ENCODE measurements around the gene IL17C. TPM values are rescaled to one million over a fixed set of nuclear protein-coding genes. Genes with fewer than 3 reads are reported as not detected.

Gene IL17C
- total RNA-seq, 1 donor from 2014 or later, result not detected

GRCh38 chr16:88651276-88651988 is 13.1 kb downstream of the IL17C start:
- TF ChIP-seq CTCF (IDR thresholded peaks at IDR 0.05), result no peak
- Histone ChIP-seq H3K36me3 (peaks cover 44% of the 10 kb centered on the region), H3K4me1 (peaks cover 29% of the 10 kb centered on the region), H3K4me3 (peak overlapping the region; percentile 91), H3K9me3 (no peaks in the 10 kb centered on the region), H3K27me3 (ENCODE audit: low read depth) (no peaks in the 10 kb centered on the region), H3K27ac (peak overlapping the region; percentile 90)
- peak; percentile 74 for DNase-seq
- intact Hi-C loops (cut with DNase I), result no loop called here
- peak; percentile 46 to 69 for ATAC-seq

GRCh38 chr16:88651989-88652761 is 13.8 kb downstream of the IL17C start:
- Histone ChIP-seq H3K4me3 (no peak overlapping the region), H3K9me3 (no peaks in the 10 kb centered on the region), H3K27me3 (ENCODE audit: low read depth) (no peaks in the 10 kb centered on the region), H3K4me1 (peaks cover 29% of the 10 kb centered on the region), H3K36me3 (peaks cover 51% of the 10 kb centered on the region), H3K27ac (peak overlapping the region; percentile 90)
- peak; percentile 50 for DNase-seq
- TF ChIP-seq CTCF (IDR thresholded peaks at IDR 0.05), result no peak
- no peak for ATAC-seq
- intact Hi-C loops (cut with DNase I), result no loop called here

GRCh38 chr16:88652762-88653063 is 14.3 kb downstream of the IL17C start:
- no peak overlapping the region for H3K27ac ChIP-seq
- TF ChIP-seq CTCF (IDR thresholded peaks at IDR 0.05), result no peak
- H3K27me3 ChIP-seq (ENCODE audit: low read depth), result no peaks in the 10 kb centered on the region
- H3K4me1 ChIP-seq, result peaks cover 29% of the 10 kb centered on the region
- intact Hi-C loops (cut with DNase I), result no loop called here
- H3K36me3 ChIP-seq, result peaks cover 55% of the 10 kb centered on the region
- H3K9me3 ChIP-seq, result no peaks in the 10 kb centered on the region
- no peak overlapping the region for H3K4me3 ChIP-seq
- ATAC-seq (no peak), DNase-seq (no peak)

- Histone ChIP-seq H3K27ac (no peak overlapping the region), H3K4me3 (no peak overlapping the region), H3K4me1 (peaks cover 29% of the 10 kb centered on the region), H3K27me3 (ENCODE audit: low read depth) (no peaks in the 10 kb centered on the region), H3K36me3 (peaks cover 59% of the 10 kb centered on the region), H3K9me3 (no peaks in the 10 kb centered on the region)
- no peak for TF ChIP-seq CTCF (IDR thresholded peaks at IDR 0.05)
- intact Hi-C loops (cut with DNase I), result no loop called here
- no peak for ATAC-seq
- no peak for DNase-seq
These were observed 14.7 kb downstream of the IL17C start for GRCh38 chr16:88653101-88653500.

- H3K4me3 ChIP-seq, result no peak overlapping the region
- intact Hi-C loops (cut with DNase I), result no loop called here
- TF ChIP-seq CTCF (IDR thresholded peaks at IDR 0.05), result no peak
- H3K4me1 ChIP-seq, result peaks cover 29% of the 10 kb centered on the region
- DNase-seq, result no peak
- H3K27me3 ChIP-seq (ENCODE audit: low read depth), result no peaks in the 10 kb centered on the region
- peaks cover 62% of the 10 kb centered on the region for H3K36me3 ChIP-seq
- no peak overlapping the region for H3K27ac ChIP-seq
- no peaks in the 10 kb centered on the region for H3K9me3 ChIP-seq
- ATAC-seq, result no peak
These were observed 15.4 kb downstream of the IL17C start for GRCh38 chr16:88653596-88654362.
